KMS-11 (cell line): ENCODE measurements around the gene PCDH19.

Experiments
- H2AFZ ChIP-seq: fragments of 200-600 bp; sonication (generic); 2 replicates; pipeline ENCODE4 v1.6.1; 2016; ENCODE audit warnings: antibody characterized with exemption, mixed run types, low read depth
- H3K27ac ChIP-seq: fragments of 200-600 bp; sonication (generic); 2 replicates; pipeline ENCODE4 v1.6.1; 2016; ENCODE audit warnings: mild to moderate bottlenecking, mixed run types
- H3K27me3 ChIP-seq: fragments of 200-600 bp; sonication (generic); 2 replicates; pipeline ENCODE4 v1.6.1; 2017; ENCODE audit warnings: mild to moderate bottlenecking, low read depth, mixed run types, moderate library complexity; ENCODE audit not compliant: insufficient read depth
- H3K36me3 ChIP-seq: fragments of 200-600 bp; sonication (generic); 2 replicates; pipeline ENCODE4 v1.6.1; 2017; ENCODE audit warnings: mild to moderate bottlenecking, mixed run types; ENCODE audit not compliant: insufficient read depth
- H3K4me1 ChIP-seq: fragments of 200-600 bp; sonication (generic); 2 replicates; pipeline ENCODE4 v1.6.1; 2016; ENCODE audit warnings: mild to moderate bottlenecking, low read depth, mixed run types; ENCODE audit not compliant: poor library complexity, severe bottlenecking
- H3K4me2 ChIP-seq: fragments of 200-600 bp; sonication (generic); 2 replicates; pipeline ENCODE4 v1.7.0; 2016; ENCODE audit warnings: mild to moderate bottlenecking, mixed run types
- H3K4me3 ChIP-seq: fragments of 200-600 bp; sonication (generic); IDR thresholded peaks from 2 replicates; pipeline ENCODE4 v1.6.1; 2017; ENCODE audit warnings: low read depth, low read length, mixed read lengths; ENCODE audit not compliant: insufficient read depth
- H3K79me2 ChIP-seq: fragments of 200-600 bp; sonication (generic); 2 replicates; pipeline ENCODE4 v1.6.1; 2016; ENCODE audit warnings: low read depth, mixed run types; ENCODE audit not compliant: insufficient read depth
- H3K9ac ChIP-seq: fragments of 200-600 bp; sonication (generic); 2 replicates; pipeline ENCODE4 v1.6.1; 2016; ENCODE audit warnings: mild to moderate bottlenecking, mixed run types
- H4K20me1 ChIP-seq: fragments of 200-600 bp; sonication (generic); 2 replicates; pipeline ENCODE4 v1.6.1; 2016; ENCODE audit warnings: mild to moderate bottlenecking, mixed run types; ENCODE audit not compliant: insufficient read depth
- CTCF ChIP-seq: fragments of 200-600 bp; sonication (generic); conservative IDR thresholded peaks from 2 replicates; pipeline ENCODE4 v1.6.1; 2017; ENCODE audit warnings: low read depth, mild to moderate bottlenecking, antibody characterized with exemption, low read length, moderate library complexity, mixed read lengths

The PCDH19 gene

DNA sequence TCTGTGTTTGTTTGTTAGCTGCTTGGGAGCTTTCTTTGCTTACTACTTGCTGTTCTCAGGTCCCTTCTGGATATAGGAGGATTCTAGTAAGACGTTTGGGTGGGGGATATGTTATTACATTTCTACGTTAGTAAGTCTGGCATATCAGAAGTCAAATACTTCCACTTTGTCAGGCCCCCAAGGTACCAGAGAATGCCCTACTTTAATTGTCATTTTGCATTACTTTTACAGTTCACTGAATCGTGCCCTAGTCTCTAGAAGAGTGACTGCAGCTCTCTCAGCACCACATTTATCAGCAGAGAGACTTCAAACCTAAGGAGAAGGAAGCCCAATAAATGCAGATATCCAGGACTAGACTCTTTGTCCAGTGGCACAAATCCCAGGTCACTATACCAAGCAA is 54.4 kb downstream of the PCDH19 start:
- no peaks in the 10 kb centered on the region for H3K36me3 ChIP-seq
- no peak for TF ChIP-seq CTCF
- no peaks in the 10 kb centered on the region for H4K20me1 ChIP-seq
- H3K4me2 ChIP-seq: no peak overlapping the region
- H2AFZ ChIP-seq: no peak overlapping the region
- no peak overlapping the region for H3K27ac ChIP-seq
- no peaks in the 10 kb centered on the region for H3K4me1 ChIP-seq
- H3K9ac ChIP-seq: no peak overlapping the region
- H3K79me2 ChIP-seq: no peaks in the 10 kb centered on the region
- no peaks in the 10 kb centered on the region for H3K27me3 ChIP-seq
- H3K4me3 ChIP-seq: no peak overlapping the region

DNA sequence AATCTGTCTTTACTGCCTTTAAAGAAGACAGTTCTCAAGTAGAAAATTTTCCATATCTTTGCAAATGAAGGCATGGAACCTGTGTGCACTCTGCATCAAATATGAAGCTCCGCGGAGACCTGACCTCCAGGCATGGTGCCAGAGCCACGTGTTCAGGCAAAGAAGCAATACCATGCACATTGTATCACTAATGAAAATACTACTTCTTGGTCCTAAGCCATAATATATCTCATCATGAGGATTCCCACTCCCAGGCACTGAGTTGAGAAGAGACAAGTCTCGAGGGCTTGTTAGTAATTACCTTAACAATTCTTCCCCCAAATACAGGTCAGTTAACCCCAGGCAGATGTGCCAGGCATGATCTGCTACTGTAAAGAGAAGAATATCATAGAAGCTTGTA is 56.7 kb downstream of the PCDH19 start:
- Histone ChIP-seq H3K27ac (no peak overlapping the region), H3K27me3 (no peaks in the 10 kb centered on the region), H3K4me3 (no peak overlapping the region), H4K20me1 (no peaks in the 10 kb centered on the region), H3K79me2 (no peaks in the 10 kb centered on the region), H2AFZ (no peak overlapping the region), H3K4me1 (no peaks in the 10 kb centered on the region), H3K4me2 (no peak overlapping the region), H3K36me3 (no peaks in the 10 kb centered on the region), H3K9ac (no peak overlapping the region)
- no peak for TF ChIP-seq CTCF

DNA sequence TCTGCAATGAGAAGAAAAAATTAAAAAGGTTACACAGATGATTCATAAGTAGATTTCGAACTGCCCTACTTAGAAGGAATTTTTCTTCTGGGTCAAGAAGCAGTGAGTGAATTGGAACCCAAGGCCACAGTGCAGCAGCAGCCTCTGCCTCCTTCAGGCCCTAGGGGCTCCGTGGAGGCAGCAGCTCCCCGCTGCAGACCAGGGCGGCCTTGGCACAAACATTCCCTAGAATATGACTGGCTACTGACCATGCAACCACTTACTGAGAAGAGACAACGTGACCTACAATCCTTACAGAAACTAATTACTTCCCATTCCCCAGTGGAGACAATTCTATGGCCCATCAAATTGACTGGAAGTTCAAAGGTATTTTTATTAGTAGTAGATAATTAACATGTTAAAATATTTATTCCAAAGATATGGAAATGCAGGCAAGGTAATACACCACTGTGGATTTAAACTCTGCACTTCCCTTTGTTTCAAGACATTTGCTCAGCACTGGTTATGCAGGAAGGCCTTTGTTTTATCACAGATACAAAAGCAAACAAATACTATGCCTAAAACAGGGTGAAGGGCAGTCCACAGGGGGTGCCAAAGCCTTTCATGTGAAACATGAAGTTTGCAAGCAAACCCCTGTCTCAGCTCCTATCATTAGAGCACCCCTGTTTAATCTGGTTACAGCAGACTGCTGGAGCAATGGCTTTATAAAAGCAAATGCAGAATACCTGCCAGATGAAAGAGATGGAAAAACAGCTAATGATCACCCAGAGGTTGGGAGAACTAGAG is 59.2 kb downstream of the PCDH19 start:
- Histone ChIP-seq H3K36me3 (no peaks in the 10 kb centered on the region), H4K20me1 (no peaks in the 10 kb centered on the region), H3K79me2 (no peaks in the 10 kb centered on the region), H3K4me3 (no peak overlapping the region), H2AFZ (no peak overlapping the region), H3K27ac (no peak overlapping the region), H3K27me3 (no peaks in the 10 kb centered on the region), H3K4me1 (no peaks in the 10 kb centered on the region), H3K4me2 (no peak overlapping the region), H3K9ac (no peak overlapping the region)
- no peak for TF ChIP-seq CTCF

DNA sequence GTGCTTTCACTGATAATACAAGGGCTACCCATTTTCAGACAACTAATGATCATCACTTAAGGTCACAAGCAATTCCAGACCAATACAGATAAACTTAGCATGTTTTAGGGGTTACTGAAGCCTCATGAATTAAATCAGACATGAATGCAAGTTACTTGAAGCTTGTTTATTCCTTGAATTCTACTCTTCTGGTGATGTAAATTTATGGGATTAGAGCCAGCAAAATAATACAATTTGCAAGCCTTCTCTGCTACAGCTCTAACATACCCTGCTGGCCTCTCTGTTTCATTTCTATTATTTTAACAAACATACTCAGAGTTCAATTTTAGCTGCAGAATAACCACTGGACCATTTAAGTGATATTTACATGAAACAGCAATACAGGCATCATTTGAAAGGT is 60.7 kb downstream of the PCDH19 start:
- H3K4me3 ChIP-seq: no peak overlapping the region
- H3K36me3 ChIP-seq: no peaks in the 10 kb centered on the region
- no peaks in the 10 kb centered on the region for H3K4me1 ChIP-seq
- H3K9ac ChIP-seq: no peak overlapping the region
- H2AFZ ChIP-seq: no peak overlapping the region
- no peaks in the 10 kb centered on the region for H3K79me2 ChIP-seq
- H4K20me1 ChIP-seq: no peaks in the 10 kb centered on the region
- H3K27ac ChIP-seq: no peak overlapping the region
- TF ChIP-seq CTCF: no peak
- no peak overlapping the region for H3K4me2 ChIP-seq
- no peaks in the 10 kb centered on the region for H3K27me3 ChIP-seq
